SK-N-SH treated with all-trans-retinoic acid at 6 μM for 48 hours (cell line): ENCODE results near the gene OR56A4.

Experiments
- ATAC-seq: fragments of 200-7000 bp; cut with Tn5 transposase; 3 replicates; pipeline ENCODE4 v1.9.1; 2020; ENCODE audit warnings: mild to moderate bottlenecking, moderate library complexity
- ARNTL ChIP-seq: fragments of 450-650 bp; formaldehyde crosslinking; IDR thresholded peaks from 2 replicates; pipeline ENCODE4 v1.5.0; 2020; ENCODE audit warnings: low read depth, mild to moderate bottlenecking, moderate library complexity, borderline replicate concordance
- BACH2 ChIP-seq: fragments of 250-450 bp; sonication (Bioruptor Pico); IDR thresholded peaks from 2 replicates; pipeline ENCODE4 v1.9.0; 2021; ENCODE audit warnings: mild to moderate bottlenecking, borderline replicate concordance
- CSDC2 ChIP-seq: fragments of 250-450 bp; sonication (Bioruptor Pico); IDR thresholded peaks from 2 replicates; pipeline ENCODE4 v1.5.0; 2020; ENCODE audit warnings: mild to moderate bottlenecking, moderate library complexity
- ESRRG ChIP-seq: fragments of 250-450 bp; sonication (Bioruptor Pico); IDR thresholded peaks from 2 replicates; pipeline ENCODE4 v1.6.1; 2021; ENCODE audit warnings: mild to moderate bottlenecking
- OSR1 ChIP-seq: fragments of 250-450 bp; sonication (Bioruptor Pico); IDR thresholded peaks from 2 replicates; pipeline ENCODE4 v1.8.0; 2022; ENCODE audit warnings: moderate library complexity, mild to moderate bottlenecking, inconsistent platforms
- PPARA ChIP-seq: fragments of 250-450 bp; sonication (Bioruptor Pico); IDR thresholded peaks from 2 replicates; pipeline ENCODE4 v1.5.0; 2020; ENCODE audit warnings: mild to moderate bottlenecking, borderline replicate concordance
- TCF4 ChIP-seq: fragments of 250-450 bp; sonication (Bioruptor Pico); IDR thresholded peaks from 2 replicates; pipeline ENCODE4 v1.8.0; 2021; ENCODE audit warnings: mild to moderate bottlenecking, moderate library complexity, borderline replicate concordance
- ZC3H10 ChIP-seq: fragments of 250-450 bp; sonication (Bioruptor Pico); IDR thresholded peaks from 2 replicates; pipeline ENCODE4 v1.5.1; 2021; ENCODE audit warnings: mild to moderate bottlenecking, moderate library complexity
- ZFP3 ChIP-seq: fragments of 250-450 bp; sonication (Bioruptor Pico); IDR thresholded peaks from 2 replicates; pipeline ENCODE4 v1.5.0; 2020; ENCODE audit warnings: mild to moderate bottlenecking, moderate library complexity
- ZFP30 ChIP-seq: fragments of 450-650 bp; formaldehyde crosslinking; IDR thresholded peaks from 2 replicates; pipeline ENCODE4 v1.5.0; 2022; ENCODE audit warnings: mild to moderate bottlenecking, moderate library complexity
- ZNF565 ChIP-seq: fragments of 450-650 bp; formaldehyde crosslinking; conservative IDR thresholded peaks from 2 replicates; pipeline ENCODE4 v1.5.0; 2020; ENCODE audit warnings: low read depth, mild to moderate bottlenecking, moderate library complexity
- ZNF70 ChIP-seq: fragments of 450-650 bp; formaldehyde crosslinking; IDR thresholded peaks from 2 replicates; pipeline ENCODE4 v1.5.0; 2020; ENCODE audit warnings: mild to moderate bottlenecking, moderate library complexity
- ZNF8 ChIP-seq: fragments of 450-650 bp; formaldehyde crosslinking; IDR thresholded peaks from 2 replicates; pipeline ENCODE4 v1.5.0; 2020; ENCODE audit warnings: mild to moderate bottlenecking, moderate library complexity
- TF ChIP-seq, protein P1 (sequence below): fragments of 250-450 bp; sonication (Bioruptor Pico); IDR thresholded peaks from 2 replicates; pipeline ENCODE4 v1.5.0; 2020; ENCODE audit warnings: mild to moderate bottlenecking, moderate library complexity
- TF ChIP-seq, protein P2 (sequence below): fragments of 250-450 bp; sonication (Bioruptor Pico); IDR thresholded peaks from 2 replicates; pipeline ENCODE4 v1.5.1; 2021; ENCODE audit warnings: mild to moderate bottlenecking, moderate library complexity
- TF ChIP-seq, protein P3 (sequence below): fragments of 250-450 bp; sonication (Bioruptor Pico); IDR thresholded peaks from 2 replicates; pipeline ENCODE4 v1.8.0; 2021; ENCODE audit warnings: low read depth, mild to moderate bottlenecking, moderate library complexity, borderline replicate concordance
- TF ChIP-seq, protein P4 (sequence below): fragments of 250-450 bp; sonication (Bioruptor Pico); IDR thresholded peaks from 2 replicates; pipeline ENCODE4 v1.5.1; 2020; ENCODE audit warnings: low read depth, mild to moderate bottlenecking, moderate library complexity

Gene OR56A4

DNA sequence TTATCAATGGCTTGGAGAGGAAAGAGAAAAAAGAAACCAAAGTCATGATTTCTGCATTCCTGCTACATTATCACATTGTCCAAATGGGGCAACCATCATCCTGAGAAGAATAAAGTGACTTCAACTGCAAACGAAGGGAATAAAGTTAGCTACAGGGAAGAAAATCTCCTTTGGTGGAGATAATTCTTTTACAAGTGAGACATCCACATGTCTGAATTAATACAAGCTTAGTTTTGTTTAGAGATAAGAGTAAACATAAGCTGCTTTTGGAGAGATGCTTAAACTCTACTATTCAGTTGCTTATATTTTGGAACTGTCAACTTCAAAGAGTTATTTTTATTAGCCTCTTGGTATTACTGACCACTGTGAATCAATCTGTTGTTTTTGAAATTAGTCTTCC, 19.9 kb downstream of the OR56A4 start, which contains the start of gene OR52L1:
TSS of gene OR52L1 (minus strand) at position 101 of the 400 bp plus-strand sequence. CDS start at position 46, 55 bp downstream.
- TF ChIP-seq ZFP3 (CRISPR knock-in tag) (no peak), OSR1 (CRISPR knock-in tag) (no peak), TCF4 (CRISPR knock-in tag) (no peak), BACH2 (CRISPR knock-in tag) (no peak), ZNF565 (CRISPR knock-in tag) (no peak)
- TF ChIP-seq, protein P1, sequence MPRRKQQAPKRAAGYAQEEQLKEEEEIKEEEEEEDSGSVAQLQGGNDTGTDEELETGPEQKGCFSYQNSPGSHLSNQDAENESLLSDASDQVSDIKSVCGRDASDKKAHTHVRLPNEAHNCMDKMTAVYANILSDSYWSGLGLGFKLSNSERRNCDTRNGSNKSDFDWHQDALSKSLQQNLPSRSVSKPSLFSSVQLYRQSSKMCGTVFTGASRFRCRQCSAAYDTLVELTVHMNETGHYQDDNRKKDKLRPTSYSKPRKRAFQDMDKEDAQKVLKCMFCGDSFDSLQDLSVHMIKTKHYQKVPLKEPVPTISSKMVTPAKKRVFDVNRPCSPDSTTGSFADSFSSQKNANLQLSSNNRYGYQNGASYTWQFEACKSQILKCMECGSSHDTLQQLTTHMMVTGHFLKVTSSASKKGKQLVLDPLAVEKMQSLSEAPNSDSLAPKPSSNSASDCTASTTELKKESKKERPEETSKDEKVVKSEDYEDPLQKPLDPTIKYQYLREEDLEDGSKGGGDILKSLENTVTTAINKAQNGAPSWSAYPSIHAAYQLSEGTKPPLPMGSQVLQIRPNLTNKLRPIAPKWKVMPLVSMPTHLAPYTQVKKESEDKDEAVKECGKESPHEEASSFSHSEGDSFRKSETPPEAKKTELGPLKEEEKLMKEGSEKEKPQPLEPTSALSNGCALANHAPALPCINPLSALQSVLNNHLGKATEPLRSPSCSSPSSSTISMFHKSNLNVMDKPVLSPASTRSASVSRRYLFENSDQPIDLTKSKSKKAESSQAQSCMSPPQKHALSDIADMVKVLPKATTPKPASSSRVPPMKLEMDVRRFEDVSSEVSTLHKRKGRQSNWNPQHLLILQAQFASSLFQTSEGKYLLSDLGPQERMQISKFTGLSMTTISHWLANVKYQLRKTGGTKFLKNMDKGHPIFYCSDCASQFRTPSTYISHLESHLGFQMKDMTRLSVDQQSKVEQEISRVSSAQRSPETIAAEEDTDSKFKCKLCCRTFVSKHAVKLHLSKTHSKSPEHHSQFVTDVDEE (CRISPR knock-in tag): no peak
- TF ChIP-seq, protein P2, sequence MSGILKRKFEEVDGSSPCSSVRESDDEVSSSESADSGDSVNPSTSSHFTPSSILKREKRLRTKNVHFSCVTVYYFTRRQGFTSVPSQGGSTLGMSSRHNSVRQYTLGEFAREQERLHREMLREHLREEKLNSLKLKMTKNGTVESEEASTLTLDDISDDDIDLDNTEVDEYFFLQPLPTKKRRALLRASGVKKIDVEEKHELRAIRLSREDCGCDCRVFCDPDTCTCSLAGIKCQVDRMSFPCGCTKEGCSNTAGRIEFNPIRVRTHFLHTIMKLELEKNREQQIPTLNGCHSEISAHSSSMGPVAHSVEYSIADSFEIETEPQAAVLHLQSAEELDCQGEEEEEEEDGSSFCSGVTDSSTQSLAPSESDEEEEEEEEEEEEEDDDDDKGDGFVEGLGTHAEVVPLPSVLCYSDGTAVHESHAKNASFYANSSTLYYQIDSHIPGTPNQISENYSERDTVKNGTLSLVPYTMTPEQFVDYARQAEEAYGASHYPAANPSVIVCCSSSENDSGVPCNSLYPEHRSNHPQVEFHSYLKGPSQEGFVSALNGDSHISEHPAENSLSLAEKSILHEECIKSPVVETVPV (CRISPR knock-in tag): no peak
- TF ChIP-seq, protein P3, sequence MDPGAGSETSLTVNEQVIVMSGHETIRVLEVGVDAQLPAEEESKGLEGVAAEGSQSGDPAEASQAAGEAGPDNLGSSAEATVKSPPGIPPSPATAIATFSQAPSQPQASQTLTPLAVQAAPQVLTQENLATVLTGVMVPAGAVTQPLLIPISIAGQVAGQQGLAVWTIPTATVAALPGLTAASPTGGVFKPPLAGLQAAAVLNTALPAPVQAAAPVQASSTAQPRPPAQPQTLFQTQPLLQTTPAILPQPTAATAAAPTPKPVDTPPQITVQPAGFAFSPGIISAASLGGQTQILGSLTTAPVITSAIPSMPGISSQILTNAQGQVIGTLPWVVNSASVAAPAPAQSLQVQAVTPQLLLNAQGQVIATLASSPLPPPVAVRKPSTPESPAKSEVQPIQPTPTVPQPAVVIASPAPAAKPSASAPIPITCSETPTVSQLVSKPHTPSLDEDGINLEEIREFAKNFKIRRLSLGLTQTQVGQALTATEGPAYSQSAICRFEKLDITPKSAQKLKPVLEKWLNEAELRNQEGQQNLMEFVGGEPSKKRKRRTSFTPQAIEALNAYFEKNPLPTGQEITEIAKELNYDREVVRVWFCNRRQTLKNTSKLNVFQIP (CRISPR knock-in tag): no peak

DNA sequence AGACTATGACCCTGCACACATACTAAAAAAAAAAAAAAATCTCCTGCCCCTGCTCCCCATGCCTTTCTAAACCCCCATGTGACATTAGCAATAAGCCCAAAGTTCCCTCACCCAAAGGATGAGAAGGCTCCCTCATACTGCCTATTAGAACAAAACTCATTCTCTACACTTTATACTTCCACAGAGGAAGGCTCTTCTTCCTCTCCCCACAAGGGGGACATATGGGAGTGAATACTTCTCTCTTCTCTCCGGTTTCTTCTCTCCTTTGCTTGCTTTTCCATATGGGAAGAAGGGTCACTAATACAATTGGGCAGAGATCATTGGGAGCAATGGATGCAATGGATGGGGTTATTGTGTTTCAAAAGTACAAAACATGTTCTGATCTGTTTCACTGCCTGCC, 23.3 kb downstream of the OR56A4 start:
- no peak for ATAC-seq
- TF ChIP-seq ZNF8 (CRISPR knock-in tag): no peak
- TF ChIP-seq BACH2 (CRISPR knock-in tag): no peak
- TF ChIP-seq, protein P1 (CRISPR knock-in tag): no peak
- no peak for TF ChIP-seq PPARA
- TF ChIP-seq CSDC2 (CRISPR knock-in tag): no peak
- TF ChIP-seq, protein P2 (CRISPR knock-in tag): no peak
- no peak for TF ChIP-seq ARNTL (CRISPR knock-in tag)
- TF ChIP-seq ZFP30 (CRISPR knock-in tag): no peak
- no peak for TF ChIP-seq ZNF70 (CRISPR knock-in tag)
- TF ChIP-seq ESRRG: no peak
- TF ChIP-seq, protein P3 (CRISPR knock-in tag): no peak
- TF ChIP-seq, protein P4, sequence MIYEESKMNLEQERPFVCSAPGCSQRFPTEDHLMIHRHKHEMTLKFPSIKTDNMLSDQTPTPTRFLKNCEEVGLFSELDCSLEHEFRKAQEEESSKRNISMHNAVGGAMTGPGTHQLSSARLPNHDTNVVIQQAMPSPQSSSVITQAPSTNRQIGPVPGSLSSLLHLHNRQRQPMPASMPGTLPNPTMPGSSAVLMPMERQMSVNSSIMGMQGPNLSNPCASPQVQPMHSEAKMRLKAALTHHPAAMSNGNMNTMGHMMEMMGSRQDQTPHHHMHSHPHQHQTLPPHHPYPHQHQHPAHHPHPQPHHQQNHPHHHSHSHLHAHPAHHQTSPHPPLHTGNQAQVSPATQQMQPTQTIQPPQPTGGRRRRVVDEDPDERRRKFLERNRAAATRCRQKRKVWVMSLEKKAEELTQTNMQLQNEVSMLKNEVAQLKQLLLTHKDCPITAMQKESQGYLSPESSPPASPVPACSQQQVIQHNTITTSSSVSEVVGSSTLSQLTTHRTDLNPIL (CRISPR knock-in tag): no peak
- no peak for TF ChIP-seq ZNF565 (CRISPR knock-in tag)
- TF ChIP-seq ZC3H10 (CRISPR knock-in tag): no peak

More for the DNA sequence above, 19.9 kb downstream of the OR56A4 start, which contains the start of gene OR52L1:
- ATAC-seq: no peak
